WTC11 (cell line): Measurements from ENCODE around the gene DALRD3.

ENCODE experiments used
- CTCF ChIP-seq: fragments of 200-600 bp; IDR thresholded peaks from 2 replicates; pipeline ENCODE4 v1.8.0; 2022; ENCODE audit warnings: antibody characterized with exemption
- JAZF1 ChIP-seq: fragments of 250-450 bp; sonication (Bioruptor Pico); IDR thresholded peaks from 2 replicates; pipeline ENCODE4 v1.9.0; 2021; ENCODE audit warnings: moderate library complexity, mild to moderate bottlenecking, inconsistent platforms
- KAT7 ChIP-seq: sonication (generic); formaldehyde crosslinking; IDR thresholded peaks from 2 replicates; pipeline ENCODE4 v1.8.1; 2023; ENCODE audit warnings: missing genetic modification reagents, mild to moderate bottlenecking, borderline replicate concordance
- ZNF281 ChIP-seq: sonication (generic); formaldehyde crosslinking; IDR thresholded peaks from 2 replicates; pipeline ENCODE4 v1.8.0; 2023; ENCODE audit warnings: mild to moderate bottlenecking, missing genetic modification reagents
- TF ChIP-seq, protein P1 (sequence below): sonication (generic); formaldehyde crosslinking; IDR thresholded peaks from 2 replicates; pipeline ENCODE4 v1.8.0; 2022; ENCODE audit warnings: mild to moderate bottlenecking, missing genetic modification reagents

DNA sequence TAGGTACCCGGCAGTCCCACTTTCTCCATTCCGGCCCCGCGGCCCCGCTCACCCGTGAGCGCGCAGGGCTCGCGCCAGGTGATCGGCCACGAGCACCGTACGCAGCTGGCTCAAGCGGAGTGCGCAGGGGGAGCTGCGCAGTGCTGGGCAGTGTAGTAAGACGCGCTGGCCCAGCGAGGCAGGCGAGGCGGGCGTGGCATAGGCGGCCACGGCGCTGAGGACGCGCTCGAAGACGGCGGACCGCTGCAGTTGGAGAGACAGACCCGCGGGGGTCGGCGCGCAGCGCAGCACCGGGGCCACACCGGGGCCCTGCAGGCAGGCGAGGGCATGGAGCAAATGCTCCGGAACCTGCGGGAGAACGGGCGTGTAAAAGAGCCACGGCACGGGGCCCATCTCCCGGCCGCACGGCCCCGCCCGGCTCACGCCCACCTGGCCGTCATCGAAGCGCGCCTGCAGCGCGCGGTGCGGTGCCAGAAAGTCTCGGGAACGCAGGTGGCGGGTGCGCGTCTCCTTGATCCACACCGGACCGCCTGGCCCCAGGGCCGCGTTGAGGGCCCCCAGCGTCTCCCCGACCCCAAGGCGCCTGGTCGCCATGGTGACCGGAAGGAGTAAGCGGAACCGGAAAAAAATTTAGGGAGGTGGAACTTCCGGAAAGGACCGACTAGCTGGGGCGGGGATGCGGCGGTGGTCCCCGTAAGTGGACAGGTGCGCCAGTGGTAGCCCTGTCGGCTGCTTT lies at the start of gene DALRD3:
- TF ChIP-seq CTCF (no peak), JAZF1 (CRISPR knock-in tag) (no peak), ZNF281 (CRISPR knock-in tag) (no peak), KAT7 (CRISPR knock-in tag) (peak; percentile 88; the same call in 1 of the 2 replicates)
- TF ChIP-seq, protein P1, sequence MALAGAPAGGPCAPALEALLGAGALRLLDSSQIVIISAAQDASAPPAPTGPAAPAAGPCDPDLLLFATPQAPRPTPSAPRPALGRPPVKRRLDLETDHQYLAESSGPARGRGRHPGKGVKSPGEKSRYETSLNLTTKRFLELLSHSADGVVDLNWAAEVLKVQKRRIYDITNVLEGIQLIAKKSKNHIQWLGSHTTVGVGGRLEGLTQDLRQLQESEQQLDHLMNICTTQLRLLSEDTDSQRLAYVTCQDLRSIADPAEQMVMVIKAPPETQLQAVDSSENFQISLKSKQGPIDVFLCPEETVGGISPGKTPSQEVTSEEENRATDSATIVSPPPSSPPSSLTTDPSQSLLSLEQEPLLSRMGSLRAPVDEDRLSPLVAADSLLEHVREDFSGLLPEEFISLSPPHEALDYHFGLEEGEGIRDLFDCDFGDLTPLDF: no peak; the same call in 1 of the 2 replicates
